Activated T-cell treated with anti-CD3 and anti-CD28 coated beads, Interleukin-2, amount 50 U/mL, for 1 hour (primary cell): Measurements from ENCODE around the gene TPPP3.
"Not testable (repeated sequence)": the region's sequence is repeated elsewhere in the genome, so short reads cannot be mapped to it uniquely, and the experiment has no call there.

Experiments used
- DNase-seq: peaks from one replicate; pipeline ENCODE4 v3.0.0-alpha.2; 2020

TPPP3 gene

DNA sequence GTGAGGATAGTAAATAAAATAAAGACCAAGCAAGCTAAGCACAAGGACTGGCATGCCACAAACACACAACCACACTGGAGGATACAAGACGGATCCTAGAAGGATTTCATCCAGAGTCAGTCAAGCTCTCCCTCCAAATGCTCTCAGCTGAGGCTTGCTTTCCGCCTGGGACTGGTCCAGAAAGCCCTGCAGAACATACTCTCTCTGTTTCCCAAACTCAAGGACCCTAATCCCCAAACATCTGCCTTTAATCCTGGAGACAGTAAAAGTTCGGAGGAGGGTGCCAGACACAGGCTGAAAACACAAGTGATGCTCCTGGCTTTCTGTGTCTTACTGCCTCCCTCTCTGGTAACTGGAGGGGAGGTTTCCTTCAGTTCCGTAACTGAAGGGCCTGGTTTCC is 32.3 kb upstream of the TPPP3 start:
- DNase-seq: no peak

DNA sequence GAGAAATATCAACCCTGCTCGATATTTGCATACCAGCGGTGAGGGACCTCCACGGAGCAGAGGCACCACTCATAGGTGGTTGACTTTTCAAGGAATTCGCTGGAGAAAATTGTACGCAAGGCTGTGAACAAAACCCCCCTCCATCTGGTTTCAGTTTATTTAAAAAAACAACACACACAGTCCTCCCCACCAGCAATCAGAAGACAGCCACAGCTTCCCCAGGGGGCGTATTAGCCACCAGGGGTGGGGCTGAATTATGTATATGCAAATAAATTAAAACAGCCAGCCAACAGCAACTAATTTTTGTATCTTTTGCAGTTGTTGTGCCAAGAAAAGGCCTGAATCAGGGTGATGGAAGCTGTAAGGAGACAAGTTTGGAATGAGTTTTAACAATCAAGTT is 31.8 kb upstream of the TPPP3 start:
- no peak for DNase-seq

DNA sequence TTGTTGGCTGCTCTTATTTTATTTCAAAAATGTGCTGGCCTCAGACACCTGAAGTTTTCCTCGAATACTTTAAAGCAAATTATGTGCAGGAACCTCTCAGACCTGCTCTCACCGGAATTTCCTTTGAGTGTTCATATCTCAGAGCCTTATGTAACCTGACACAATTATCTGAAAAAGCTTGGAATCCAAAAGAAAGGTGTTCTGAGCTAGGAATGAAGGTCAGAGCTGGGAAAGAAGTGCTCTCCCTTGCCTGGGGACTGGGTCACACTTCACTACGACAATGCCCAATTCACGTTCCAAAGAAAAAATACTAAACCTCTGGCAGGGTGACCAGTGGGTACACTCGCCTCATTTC is 30.9 kb upstream of the TPPP3 start:
- no peak for DNase-seq

DNA sequence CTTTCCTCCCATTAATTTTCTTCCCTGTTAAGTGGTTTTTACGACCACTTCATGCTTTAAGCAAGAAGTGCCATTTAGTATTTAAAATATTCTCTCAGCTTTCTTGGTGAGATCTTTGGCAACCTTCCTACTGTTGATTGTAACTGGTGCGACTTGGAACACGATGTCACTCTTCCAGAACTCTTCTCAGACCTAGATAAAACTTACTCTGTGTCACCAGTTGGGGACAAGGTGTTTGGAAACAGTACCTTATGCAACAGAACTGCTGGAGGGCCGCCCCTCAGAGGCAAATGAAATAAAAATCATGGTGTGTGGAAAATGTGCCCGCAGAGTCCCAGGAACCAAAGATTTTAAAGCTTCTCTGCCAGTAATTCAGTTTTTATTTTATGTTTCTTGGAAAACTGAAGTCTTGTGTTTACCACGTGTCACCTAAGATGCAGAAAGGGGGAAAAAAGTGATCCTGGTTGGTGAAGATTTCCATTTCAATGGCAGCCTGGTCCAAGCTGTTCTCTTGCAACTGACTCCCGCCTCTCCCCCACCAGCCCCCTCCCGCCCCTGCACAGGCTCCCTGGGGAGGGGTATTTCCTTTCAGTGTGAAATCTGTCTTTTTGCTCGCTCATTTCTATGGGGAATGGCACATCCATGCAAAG is 30.4 kb upstream of the TPPP3 start:
- DNase-seq: no peak

DNA sequence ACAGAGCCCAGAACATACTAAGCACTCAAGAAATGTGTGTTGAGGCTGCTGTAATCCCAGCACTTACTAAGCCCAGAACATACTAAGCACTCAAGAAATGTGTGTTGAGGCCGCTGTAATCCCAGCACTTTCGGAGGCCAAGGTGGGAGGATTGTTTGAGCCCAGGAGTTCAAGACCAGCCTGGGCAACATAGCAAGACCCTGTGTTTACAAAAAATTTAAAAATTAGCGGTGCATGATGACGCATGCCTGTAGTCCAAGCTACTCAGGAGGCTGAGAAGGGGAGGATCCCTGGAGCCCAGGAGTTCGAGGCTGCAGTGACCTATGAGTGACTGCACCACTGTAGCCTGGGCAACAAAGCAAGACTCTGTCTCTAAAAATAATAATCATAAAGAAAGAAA is 29.7 kb upstream of the TPPP3 start:
- DNase-seq: no peak

DNA sequence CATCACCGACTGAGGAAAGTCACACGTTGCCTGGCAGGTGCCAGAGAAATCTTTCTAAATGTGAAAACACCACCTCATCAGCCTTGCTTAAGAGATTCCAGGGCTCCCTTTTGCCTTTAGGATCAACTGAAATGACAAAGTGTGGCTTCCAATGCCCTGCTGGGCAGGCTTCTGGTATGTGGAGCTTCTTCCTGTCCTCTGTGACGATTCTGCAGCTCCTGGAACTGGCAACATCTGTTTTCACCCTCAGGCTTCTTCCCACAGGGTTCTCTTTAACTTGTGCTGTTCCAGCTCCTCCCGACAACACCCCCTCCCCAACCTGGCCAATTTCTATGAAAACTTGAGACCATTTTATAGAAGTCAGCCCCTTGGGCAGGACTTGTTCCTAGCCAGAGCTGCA is 27.7 kb upstream of the TPPP3 start:
- no peak for DNase-seq

DNA sequence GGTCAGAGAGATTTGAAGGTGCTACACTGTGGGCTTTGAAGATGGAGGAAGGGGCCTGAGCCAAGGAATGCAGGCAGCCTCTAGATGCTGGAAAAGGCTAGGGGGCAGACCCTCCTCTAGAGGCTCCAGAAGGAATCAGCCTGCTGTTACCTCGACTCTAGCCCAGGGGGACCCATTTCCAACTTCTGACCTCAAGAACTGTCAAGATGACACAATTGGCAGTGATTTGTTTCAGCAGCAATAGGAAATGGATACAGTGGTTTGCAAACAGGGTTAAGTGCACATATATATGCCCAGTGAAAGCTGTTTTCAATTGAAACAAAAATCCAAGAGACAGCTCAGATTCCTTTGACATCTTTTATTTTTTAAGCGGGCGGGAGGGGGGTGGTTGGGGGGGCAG is 26.6 kb upstream of the TPPP3 start:
- DNase-seq: no peak

DNA sequence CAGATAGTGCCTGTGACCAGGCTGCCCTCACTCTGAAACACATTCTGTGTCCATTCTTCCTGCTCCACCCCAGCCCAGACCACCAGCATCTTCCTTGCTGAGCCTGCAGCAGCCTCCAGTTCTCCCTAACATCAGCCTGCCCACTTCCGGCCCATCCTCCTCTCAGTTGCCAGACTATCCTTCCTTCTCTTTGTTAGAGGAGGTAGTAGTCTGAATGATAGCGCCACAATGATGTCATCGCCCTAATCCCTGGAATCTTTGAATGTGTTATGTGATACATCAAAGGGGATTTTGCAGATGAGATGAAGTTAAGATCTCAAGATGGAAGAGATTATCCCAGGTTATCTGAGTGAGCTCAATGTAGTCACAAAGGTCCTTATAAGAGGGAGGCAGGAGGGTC is 26.2 kb upstream of the TPPP3 start:
- DNase-seq: no peak

DNA sequence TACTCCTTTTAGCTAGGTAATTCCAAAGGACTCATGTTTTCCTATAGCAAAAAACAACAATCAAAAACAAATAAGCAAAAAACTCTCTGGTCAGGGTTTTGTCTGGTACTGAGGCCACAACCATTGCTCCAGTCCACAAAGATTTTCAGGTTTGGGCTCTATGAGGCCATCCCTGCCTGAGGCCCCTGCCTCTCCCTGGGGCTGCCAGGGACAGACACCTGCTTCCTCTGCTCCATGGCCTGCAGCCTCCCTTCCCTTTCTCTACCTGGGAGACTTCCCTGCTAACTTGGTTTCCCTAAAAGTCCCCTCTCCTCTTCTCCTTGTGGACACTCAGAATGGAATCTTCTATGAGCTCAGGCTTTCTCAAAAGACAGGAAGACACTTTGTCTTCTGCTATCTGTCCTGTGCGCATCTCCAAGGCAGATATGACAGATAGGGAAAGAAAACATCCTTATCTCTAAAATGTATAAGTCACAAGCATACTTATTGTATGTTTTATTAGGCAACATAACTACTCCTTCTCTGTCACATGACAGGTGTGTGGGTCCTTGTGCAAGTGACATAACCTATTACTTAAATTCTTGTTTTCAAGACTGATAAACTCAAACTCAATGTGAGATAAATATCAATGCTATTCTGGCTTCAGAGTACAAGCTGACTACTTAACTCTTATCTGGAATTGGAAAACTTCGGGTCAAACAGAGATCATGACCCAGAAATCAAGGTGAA is 24.2 kb upstream of the TPPP3 start:
- DNase-seq: no peak

DNA sequence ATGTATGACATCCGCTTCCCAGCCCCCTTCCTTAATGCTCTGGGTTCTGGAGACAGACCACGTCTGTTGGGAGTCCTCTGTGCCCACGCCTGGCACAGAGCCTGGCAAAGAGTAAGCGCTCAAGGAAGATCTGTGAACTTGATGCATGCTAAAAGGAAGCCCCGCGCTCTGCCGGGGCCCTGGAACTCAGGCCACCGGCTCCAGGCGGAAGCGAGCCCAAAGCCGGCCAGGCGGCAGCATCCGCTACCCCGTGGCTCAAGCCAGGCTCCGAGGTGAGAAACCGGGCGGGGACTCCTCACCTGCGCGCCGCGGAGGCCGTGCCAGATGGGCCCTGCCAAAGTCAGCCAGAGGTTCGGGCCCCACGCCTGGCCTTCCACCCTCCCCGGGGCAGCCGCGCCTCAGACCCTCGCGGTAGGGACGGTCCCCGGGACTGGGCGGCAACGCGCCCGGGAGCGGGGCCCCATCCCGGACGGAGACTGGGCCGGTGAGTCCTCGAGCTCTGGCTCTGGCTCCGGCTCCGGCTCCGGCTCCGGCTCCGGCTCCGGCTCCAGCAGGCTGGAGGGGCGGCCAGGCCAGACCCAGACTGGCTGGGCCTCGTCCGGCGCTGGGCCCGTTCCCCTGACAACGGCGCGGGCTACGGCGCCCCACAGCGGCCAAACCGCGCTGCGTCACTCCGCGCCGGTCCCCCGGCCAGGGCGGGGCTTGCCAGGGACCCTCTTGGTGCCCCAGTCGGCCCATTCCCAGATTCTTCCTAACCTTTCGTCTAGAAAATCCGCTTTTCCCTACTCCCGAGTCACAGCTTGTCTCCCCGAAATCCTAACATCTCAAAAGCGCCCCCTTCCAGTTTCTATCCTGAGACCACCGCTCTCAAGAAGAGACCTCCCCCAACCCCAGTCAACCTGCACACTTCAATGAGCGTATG is 22.8 kb upstream of the TPPP3 start, which contains the start of gene ZDHHC1:
TSS of gene ZDHHC1 (minus strand) at position 606 of the 922 bp plus-strand sequence. CDS start 8,702 bp downstream, outside the sequence.
- peak; percentile 57 for DNase-seq

DNA sequence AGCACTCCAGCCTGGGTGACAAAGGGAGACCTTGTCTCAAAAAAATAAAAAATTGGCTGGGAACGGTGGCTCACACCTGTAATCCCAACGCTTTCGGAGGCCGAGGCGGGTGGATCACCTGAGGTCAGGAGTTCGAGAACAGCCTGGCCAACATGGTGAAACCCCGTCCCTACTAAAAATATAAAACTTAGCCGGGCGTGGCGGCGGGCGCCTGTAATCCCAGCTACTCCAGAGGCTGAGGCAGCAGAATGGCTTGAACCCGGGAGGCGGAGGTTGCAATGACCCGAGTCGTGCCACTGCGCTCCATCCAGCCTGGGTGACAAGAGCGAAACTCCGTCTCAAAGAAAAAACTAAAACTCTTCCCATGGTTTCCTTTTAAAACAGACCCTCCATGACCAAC is 22.1 kb upstream of the TPPP3 start:
- DNase-seq: not testable (repeated sequence)

DNA sequence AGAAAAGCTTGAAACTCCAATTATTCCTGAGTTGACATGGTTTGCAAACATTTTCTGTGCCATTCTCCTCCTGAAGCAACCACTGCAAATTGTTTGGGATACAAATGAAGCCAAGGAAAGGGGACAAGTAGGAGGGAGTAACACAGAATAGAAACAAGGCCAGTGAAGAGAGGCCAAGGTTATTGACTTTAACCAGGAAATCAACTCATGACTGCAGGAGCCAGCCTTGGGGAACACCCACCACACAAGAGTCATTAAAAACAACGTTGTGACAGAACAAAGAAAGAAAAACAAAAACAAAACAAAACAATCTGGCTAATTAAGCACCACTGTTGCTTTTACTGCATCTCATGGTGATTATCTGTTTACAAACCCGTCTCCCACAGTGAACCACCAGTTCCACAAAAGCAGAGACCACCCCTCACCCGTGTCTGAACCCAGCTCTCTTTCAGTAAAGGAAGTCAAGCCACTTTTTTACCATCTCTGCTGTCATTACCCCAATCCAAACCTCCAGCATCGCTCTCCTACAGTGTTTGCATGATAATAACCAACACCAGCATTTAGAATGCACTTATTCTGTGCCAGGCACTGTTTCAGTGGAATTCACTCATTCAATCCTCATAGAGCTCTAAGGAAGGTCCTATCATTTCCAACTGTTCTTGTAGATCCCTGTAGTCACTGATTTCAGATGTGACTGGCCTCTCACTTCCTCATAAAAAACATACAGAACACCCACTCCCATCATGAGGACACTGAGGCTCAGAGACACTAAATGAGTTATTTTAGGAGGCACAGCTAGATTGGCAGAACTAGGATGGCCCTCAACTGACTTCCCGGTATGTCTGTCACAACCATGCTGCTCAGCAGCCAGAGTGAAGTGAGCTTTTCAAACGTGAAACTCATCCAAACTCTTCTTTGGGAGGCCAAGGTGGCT is 20.9 kb upstream of the TPPP3 start:
- no peak for DNase-seq

DNA sequence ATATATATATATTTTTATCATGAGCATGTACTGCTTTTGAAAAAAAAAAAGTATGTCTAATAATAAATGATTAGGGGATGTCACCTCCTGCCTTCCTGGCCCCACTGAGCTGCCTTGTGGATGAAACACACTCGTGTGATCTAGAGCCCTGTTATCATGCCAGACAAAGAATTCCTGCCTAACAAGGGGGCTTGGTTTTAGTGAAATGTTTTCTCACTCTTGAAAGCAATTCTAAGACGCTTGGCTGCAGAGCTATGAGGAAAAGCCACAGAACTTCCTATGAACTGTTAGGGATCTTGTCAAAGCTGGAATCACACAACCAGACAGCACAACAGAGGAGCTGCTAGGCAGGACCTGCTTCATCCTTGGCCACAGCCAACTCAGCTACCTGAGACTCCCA is 19.0 kb upstream of the TPPP3 start:
- DNase-seq: no peak

DNA sequence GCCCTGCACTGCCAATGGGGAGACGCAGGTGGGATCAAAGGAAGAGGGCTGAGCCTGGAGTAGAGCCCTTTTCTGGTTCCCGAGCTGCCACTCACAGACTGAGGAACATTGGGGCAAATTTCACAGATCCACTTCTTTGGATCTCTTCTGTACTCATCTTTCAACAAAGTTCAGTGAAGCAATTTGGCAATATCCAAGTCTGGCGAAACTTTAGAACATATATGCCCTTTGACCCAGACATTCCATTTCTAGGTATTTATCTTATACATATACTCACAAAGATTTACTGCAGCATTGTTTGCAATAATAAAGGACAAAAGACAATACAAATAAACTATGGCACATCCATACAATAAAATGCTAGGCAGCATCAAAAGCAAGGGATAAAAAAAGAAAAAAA is 18.0 kb upstream of the TPPP3 start:
- no peak for DNase-seq

DNA sequence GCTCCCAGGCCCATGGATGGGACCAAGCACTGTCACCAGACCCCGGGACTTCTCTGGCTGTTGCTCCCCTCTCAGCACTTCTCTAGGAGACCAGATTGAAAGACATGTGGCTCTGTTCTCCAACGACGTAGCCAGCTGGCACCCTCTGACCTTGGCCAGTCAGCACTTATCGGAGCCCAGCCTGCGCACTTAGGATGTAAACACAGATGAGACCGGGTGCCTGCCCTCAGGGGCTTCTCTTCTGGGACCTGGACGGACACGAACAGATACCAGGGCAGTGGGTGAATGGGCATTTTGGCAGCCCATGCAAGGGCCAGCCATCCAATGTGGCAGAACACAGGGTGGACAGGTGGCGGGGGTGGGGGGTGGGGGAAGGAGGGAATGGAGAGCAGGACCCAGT is 16.3 kb upstream of the TPPP3 start:
- DNase-seq: no peak

DNA sequence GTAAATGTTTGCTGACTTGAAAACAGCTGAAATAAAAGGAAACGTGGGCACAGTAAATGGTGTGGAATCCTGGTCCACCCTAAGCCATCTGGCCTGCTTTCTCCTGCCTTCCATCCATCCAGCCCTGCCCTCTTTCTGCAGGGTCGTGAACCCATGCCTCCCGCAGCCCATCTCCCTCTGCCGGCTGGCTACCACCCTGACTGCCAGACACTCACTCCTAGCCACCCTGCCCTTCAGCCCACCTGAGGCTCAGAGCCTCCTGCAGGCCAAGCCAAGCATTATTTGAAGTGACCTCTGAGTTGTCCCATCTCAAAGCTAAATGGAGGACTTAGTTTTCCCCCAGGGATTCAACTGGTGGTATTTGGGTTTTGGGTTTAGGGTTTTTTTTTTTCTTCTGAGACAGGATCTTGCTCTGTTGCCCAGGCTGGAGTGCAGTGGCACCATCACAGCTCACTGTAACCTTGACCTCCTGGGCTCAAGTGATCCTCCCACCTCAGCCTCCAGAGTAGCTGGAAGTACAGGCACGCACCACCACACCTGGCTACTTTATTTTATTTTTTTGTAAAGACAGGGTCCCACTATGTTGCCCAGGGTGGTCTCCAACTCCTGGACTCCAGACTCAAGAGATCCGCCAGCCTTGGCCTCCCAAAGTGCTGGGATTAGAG is 14.6 kb upstream of the TPPP3 start:
- DNase-seq: no peak

DNA sequence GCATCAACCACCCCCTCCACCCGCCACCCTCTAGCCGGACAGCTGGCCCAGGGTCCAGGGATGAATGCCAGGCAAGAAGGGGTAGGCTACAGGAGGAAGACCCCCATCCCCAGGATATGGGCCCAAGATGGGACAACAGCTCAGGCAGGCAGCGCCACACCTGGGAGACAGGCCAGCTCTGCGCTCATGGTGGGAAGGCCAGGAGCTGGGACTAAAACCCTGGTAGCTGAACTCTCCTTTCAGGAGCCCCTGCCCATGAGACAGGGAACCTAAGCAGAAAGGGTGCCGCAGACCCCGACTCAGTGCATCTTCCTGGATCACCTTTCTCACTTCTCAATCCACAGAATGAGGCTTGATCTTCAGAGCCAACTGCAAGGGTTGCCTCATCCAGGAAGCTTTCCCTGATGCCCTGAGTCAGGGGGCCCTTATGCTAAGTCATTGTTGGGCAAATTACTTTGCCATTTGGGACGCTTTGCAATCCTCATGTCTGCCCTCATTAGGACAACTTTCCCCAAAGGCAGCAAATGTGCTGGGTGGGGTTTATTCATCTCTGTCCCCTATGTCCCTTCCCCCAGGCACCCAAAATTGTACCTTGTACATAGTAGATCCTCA is 14.0 kb upstream of the TPPP3 start:
- no peak for DNase-seq

DNA sequence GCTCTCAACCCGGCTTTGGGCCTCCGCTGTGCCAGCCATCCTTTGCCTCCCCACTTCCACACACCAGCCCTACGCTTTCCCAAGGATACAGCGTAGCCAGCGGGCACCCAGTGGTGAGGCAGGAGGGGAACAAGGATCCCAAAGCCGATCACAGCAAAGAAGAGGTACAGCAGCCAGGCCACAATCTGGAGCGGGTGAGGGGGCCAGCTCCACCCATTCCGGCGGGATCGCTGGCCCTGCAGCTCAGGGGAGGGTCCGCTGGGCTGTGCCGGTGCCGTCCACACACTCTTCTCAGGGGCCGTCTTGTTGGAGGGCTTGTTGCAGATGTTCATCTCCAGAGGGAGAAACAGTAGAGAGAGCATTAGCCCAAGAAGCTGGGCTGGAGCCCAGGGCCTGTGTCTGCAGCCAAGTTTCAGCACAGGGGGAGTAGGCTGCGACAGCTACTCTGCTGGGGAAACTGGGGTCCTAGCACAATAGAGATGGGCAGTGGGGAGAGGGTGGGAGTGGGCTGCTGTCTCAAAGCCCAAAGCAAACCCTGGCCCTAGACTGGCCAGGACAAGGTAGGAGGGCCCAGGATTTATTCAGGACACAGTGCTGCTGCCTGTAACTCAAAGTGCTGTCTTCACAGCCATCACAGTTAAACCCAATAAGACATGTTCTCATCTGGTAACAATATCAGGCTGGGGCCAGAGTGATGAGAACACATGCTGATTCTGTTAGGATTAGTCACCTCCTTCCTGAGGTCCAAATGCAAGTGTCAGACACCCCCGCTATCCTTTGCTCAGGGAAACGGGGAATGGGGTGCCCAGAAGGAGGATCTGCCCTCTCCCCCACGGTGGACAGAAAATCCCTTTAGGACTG is 13.0 kb upstream of the TPPP3 start:
- no peak for DNase-seq

DNA sequence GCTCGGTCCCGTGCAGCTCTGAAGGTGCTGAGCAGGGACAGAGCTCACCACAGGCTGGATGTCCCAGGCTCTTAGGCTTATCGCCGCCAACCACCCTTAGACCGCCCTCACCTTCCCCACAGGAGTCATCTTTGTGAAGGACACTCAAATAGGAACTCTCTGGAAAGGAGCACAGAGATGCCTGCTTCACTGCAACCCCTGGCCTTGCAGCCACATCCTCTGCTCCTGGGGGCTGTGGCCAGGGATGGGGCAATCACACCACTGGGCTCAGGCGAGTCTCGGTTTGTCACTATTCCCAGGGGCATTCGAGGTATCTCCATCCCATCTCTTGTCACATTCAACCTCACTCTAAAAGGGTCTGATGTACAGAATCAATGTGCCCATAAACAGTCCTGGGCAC is 12.0 kb upstream of the TPPP3 start:
- DNase-seq: no peak

DNA sequence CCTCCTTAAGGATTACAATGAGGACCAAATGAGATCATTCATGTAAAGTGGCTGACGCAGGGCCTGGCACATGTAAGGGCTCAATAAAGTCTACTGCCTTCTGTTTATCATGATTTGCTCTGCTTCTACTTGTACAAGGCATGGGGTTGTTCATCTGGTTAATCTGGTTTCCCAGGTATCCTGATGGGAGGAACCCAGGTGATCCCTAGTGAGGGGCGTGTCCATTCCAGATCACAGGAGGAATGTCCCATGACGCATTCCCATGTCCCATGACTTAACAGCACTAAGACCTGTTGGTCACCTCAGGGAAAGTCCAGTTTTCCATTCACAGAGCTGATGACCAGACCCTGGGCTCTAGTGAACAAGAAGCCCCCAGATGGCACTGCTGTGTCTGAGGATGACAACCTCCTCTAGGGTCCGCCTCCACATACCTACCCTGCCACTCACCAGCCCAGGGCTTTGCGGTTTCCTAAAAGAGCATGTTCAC is 11.5 kb upstream of the TPPP3 start:
- no peak for DNase-seq
